HEK293 (cell line): ENCODE results near the gene UBALD2.

ENCODE experiments used
- EGR2 ChIP-seq: fragments of 450-650 bp; formaldehyde crosslinking; IDR thresholded peaks from 2 replicates; pipeline ENCODE4 v1.5.1; 2016; ENCODE audit warnings: low read depth, missing biosample characterization, missing genetic modification characterization
- KLF10 ChIP-seq: fragments of 450-650 bp; IDR thresholded peaks from 2 replicates; pipeline ENCODE4 v1.5.1; 2018; ENCODE audit warnings: missing biosample characterization, mild to moderate bottlenecking, missing genetic modification characterization
- ZNF24 ChIP-seq: fragments of 450-650 bp; formaldehyde crosslinking; IDR thresholded peaks from 2 replicates; pipeline ENCODE4 v1.5.1; 2016; ENCODE audit warnings: missing biosample characterization, missing genetic modification characterization
- ZNF311 ChIP-seq: fragments of 450-650 bp; formaldehyde crosslinking; IDR thresholded peaks from 2 replicates; pipeline ENCODE4 v1.5.1; 2017; ENCODE audit warnings: missing biosample characterization, missing genetic modification characterization, borderline replicate concordance
- ZNF391 ChIP-seq: fragments of 450-650 bp; formaldehyde crosslinking; IDR thresholded peaks from 2 replicates; pipeline ENCODE4 v1.5.1; 2016; ENCODE audit warnings: low read depth, missing biosample characterization, missing genetic modification characterization, borderline replicate concordance
- ZNF394 ChIP-seq: fragments of 450-650 bp; formaldehyde crosslinking; IDR thresholded peaks from 2 replicates; pipeline ENCODE4 v1.5.1; 2016; ENCODE audit warnings: missing biosample characterization, missing genetic modification characterization, mild to moderate bottlenecking, moderate library complexity, borderline replicate concordance
- ZNF776 ChIP-seq: fragments of 450-650 bp; formaldehyde crosslinking; IDR thresholded peaks from 2 replicates; pipeline ENCODE4 v1.5.0; 2017; ENCODE audit warnings: missing biosample characterization, missing genetic modification characterization, borderline replicate concordance
- ZXDB ChIP-seq: fragments of 450-650 bp; formaldehyde crosslinking; IDR thresholded peaks from 2 replicates; pipeline ENCODE4 v1.5.1; 2016; ENCODE audit warnings: missing biosample characterization, missing genetic modification characterization
- TF ChIP-seq, protein P1 (sequence below): fragments of 450-650 bp; formaldehyde crosslinking; IDR thresholded peaks from 2 replicates; pipeline ENCODE4 v1.5.1; 2016; ENCODE audit warnings: missing biosample characterization, missing genetic modification characterization
- TF ChIP-seq, protein P2 (sequence below): fragments of 450-650 bp; formaldehyde crosslinking; optimal IDR thresholded peaks from 2 replicates; pipeline ENCODE3; 2016; ENCODE audit warnings: missing biosample characterization, mild to moderate bottlenecking, missing genetic modification characterization
- TF ChIP-seq, protein P3 (sequence below): fragments of 450-650 bp; formaldehyde crosslinking; IDR thresholded peaks from 2 replicates; pipeline ENCODE4 v1.5.1; 2017; ENCODE audit warnings: missing biosample characterization, mild to moderate bottlenecking, missing genetic modification characterization, moderate library complexity
- TF ChIP-seq, protein P4 (sequence below): fragments of 450-650 bp; formaldehyde crosslinking; IDR thresholded peaks from 2 replicates; pipeline ENCODE4 v1.5.1; 2016; ENCODE audit warnings: missing biosample characterization, missing genetic modification characterization
- TF ChIP-seq, protein P5 (sequence below): fragments of 450-650 bp; formaldehyde crosslinking; IDR thresholded peaks from 2 replicates; pipeline ENCODE4 v1.5.1; 2016; ENCODE audit warnings: missing biosample characterization, missing genetic modification characterization, low read depth
- TF ChIP-seq, protein P6 (sequence below): fragments of 450-650 bp; IDR thresholded peaks from 2 replicates; pipeline ENCODE4 v1.5.1; 2018; ENCODE audit warnings: missing biosample characterization, missing genetic modification characterization

DNA sequence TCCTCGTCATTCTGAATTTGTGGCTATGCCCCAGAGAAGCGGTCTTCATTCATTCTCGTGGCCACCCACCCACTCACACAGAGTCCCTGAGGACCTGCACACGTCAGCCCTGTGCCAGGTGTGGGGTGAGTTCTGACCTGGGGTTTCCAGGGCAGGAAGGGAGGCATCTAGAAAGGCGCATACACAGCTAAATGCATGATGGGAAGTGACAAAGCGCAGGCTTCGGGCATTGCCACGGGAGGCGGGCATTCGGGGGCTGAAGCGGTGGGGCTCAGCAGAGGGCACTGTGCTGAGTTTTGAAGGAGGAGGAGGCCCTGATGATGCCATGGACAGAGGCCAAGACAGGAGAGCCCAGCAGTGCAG lies 10.9 kb downstream of the UBALD2 start:
- no peak for TF ChIP-seq ZNF24 (tag by site-specific recombination)
- TF ChIP-seq ZNF311 (tag by site-specific recombination): no peak
- TF ChIP-seq, protein P1, sequence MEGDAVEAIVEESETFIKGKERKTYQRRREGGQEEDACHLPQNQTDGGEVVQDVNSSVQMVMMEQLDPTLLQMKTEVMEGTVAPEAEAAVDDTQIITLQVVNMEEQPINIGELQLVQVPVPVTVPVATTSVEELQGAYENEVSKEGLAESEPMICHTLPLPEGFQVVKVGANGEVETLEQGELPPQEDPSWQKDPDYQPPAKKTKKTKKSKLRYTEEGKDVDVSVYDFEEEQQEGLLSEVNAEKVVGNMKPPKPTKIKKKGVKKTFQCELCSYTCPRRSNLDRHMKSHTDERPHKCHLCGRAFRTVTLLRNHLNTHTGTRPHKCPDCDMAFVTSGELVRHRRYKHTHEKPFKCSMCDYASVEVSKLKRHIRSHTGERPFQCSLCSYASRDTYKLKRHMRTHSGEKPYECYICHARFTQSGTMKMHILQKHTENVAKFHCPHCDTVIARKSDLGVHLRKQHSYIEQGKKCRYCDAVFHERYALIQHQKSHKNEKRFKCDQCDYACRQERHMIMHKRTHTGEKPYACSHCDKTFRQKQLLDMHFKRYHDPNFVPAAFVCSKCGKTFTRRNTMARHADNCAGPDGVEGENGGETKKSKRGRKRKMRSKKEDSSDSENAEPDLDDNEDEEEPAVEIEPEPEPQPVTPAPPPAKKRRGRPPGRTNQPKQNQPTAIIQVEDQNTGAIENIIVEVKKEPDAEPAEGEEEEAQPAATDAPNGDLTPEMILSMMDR (tag by site-specific recombination): no peak
- TF ChIP-seq EGR2 (tag by site-specific recombination): no peak
- TF ChIP-seq, protein P2, sequence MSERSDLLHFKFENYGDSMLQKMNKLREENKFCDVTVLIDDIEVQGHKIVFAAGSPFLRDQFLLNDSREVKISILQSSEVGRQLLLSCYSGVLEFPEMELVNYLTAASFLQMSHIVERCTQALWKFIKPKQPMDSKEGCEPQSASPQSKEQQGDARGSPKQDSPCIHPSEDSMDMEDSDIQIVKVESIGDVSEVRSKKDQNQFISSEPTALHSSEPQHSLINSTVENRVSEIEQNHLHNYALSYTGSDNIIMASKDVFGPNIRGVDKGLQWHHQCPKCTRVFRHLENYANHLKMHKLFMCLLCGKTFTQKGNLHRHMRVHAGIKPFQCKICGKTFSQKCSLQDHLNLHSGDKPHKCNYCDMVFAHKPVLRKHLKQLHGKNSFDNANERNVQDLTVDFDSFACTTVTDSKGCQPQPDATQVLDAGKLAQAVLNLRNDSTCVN (tag by site-specific recombination): no peak
- TF ChIP-seq, protein P3, sequence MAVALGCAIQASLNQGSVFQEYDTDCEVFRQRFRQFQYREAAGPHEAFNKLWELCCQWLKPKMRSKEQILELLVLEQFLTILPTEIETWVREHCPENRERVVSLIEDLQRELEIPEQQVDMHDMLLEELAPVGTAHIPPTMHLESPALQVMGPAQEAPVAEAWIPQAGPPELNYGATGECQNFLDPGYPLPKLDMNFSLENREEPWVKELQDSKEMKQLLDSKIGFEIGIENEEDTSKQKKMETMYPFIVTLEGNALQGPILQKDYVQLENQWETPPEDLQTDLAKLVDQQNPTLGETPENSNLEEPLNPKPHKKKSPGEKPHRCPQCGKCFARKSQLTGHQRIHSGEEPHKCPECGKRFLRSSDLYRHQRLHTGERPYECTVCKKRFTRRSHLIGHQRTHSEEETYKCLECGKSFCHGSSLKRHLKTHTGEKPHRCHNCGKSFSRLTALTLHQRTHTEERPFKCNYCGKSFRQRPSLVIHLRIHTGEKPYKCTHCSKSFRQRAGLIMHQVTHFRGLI: no peak
- no peak for TF ChIP-seq ZNF776 (tag by site-specific recombination)
- TF ChIP-seq, protein P4, sequence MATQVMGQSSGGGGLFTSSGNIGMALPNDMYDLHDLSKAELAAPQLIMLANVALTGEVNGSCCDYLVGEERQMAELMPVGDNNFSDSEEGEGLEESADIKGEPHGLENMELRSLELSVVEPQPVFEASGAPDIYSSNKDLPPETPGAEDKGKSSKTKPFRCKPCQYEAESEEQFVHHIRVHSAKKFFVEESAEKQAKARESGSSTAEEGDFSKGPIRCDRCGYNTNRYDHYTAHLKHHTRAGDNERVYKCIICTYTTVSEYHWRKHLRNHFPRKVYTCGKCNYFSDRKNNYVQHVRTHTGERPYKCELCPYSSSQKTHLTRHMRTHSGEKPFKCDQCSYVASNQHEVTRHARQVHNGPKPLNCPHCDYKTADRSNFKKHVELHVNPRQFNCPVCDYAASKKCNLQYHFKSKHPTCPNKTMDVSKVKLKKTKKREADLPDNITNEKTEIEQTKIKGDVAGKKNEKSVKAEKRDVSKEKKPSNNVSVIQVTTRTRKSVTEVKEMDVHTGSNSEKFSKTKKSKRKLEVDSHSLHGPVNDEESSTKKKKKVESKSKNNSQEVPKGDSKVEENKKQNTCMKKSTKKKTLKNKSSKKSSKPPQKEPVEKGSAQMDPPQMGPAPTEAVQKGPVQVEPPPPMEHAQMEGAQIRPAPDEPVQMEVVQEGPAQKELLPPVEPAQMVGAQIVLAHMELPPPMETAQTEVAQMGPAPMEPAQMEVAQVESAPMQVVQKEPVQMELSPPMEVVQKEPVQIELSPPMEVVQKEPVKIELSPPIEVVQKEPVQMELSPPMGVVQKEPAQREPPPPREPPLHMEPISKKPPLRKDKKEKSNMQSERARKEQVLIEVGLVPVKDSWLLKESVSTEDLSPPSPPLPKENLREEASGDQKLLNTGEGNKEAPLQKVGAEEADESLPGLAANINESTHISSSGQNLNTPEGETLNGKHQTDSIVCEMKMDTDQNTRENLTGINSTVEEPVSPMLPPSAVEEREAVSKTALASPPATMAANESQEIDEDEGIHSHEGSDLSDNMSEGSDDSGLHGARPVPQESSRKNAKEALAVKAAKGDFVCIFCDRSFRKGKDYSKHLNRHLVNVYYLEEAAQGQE (tag by site-specific recombination): no peak
- no peak for TF ChIP-seq ZXDB
- TF ChIP-seq ZNF391: no peak
- TF ChIP-seq, protein P5, sequence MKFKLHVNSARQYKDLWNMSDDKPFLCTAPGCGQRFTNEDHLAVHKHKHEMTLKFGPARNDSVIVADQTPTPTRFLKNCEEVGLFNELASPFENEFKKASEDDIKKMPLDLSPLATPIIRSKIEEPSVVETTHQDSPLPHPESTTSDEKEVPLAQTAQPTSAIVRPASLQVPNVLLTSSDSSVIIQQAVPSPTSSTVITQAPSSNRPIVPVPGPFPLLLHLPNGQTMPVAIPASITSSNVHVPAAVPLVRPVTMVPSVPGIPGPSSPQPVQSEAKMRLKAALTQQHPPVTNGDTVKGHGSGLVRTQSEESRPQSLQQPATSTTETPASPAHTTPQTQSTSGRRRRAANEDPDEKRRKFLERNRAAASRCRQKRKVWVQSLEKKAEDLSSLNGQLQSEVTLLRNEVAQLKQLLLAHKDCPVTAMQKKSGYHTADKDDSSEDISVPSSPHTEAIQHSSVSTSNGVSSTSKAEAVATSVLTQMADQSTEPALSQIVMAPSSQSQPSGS (tag by site-specific recombination): no peak
- no peak for TF ChIP-seq ZNF394 (tag by site-specific recombination)
- TF ChIP-seq, protein P6, sequence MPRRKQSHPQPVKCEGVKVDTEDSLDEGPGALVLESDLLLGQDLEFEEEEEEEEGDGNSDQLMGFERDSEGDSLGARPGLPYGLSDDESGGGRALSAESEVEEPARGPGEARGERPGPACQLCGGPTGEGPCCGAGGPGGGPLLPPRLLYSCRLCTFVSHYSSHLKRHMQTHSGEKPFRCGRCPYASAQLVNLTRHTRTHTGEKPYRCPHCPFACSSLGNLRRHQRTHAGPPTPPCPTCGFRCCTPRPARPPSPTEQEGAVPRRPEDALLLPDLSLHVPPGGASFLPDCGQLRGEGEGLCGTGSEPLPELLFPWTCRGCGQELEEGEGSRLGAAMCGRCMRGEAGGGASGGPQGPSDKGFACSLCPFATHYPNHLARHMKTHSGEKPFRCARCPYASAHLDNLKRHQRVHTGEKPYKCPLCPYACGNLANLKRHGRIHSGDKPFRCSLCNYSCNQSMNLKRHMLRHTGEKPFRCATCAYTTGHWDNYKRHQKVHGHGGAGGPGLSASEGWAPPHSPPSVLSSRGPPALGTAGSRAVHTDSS (tag by site-specific recombination): no peak
- no peak for TF ChIP-seq KLF10 (tag by site-specific recombination)
